Endodermal cell (in vitro differentiated cells): ENCODE results near the gene DYRK2. TPM values are rescaled to one million over a fixed set of nuclear protein-coding genes. Genes with fewer than 3 reads are reported as not detected.

Experiments
- DNase-seq: peaks from one replicate; pipeline ENCODE4 v3.0.0-alpha.2; 2017
- H3K27ac ChIP-seq: 2 replicates; pipeline ENCODE4 v1.5.1; 2013; ENCODE audit warnings: mild to moderate bottlenecking, low read depth, low read length, moderate library complexity
- H3K27me3 ChIP-seq: 2 replicates; pipeline ENCODE4 v1.6.1; 2013; ENCODE audit warnings: mild to moderate bottlenecking, low read length, moderate library complexity; ENCODE audit not compliant: insufficient read depth, control insufficient read depth, poor library complexity, severe bottlenecking
- H3K36me3 ChIP-seq: 2 replicates; pipeline ENCODE4 v1.7.0; 2013; ENCODE audit warnings: mild to moderate bottlenecking, low read length, moderate library complexity; ENCODE audit not compliant: control insufficient read depth, insufficient read depth
- H3K4me1 ChIP-seq: one replicate; pipeline ENCODE4 v1.7.0; 2013; ENCODE audit warnings: low read length; ENCODE audit not compliant: control insufficient read depth, insufficient read depth
- H3K4me3 ChIP-seq: 2 replicates; pipeline ENCODE4 v1.5.1; 2013; ENCODE audit warnings: mild to moderate bottlenecking, low read length, moderate library complexity
- H3K9ac ChIP-seq: 2 replicates; pipeline ENCODE4 v1.6.1; 2013; ENCODE audit warnings: mild to moderate bottlenecking, low read length, moderate library complexity; ENCODE audit not compliant: poor library complexity, severe bottlenecking; ENCODE audit errors: extremely low read depth
- H3K9me3 ChIP-seq: 2 replicates; pipeline ENCODE4 v1.6.1; 2013; ENCODE audit warnings: mild to moderate bottlenecking, low read length, moderate library complexity; ENCODE audit not compliant: control insufficient read depth
- H3K27ac Mint-ChIP-seq: 2 replicates; pipeline ENCODE4 v1.8.0; 2020; ENCODE audit warnings: mixed read lengths
- H3K27me3 Mint-ChIP-seq: 2 replicates; pipeline ENCODE4 v1.8.0; 2021; ENCODE audit warnings: mild to moderate bottlenecking, mixed read lengths; ENCODE audit not compliant: insufficient read depth
- H3K36me3 Mint-ChIP-seq: 2 replicates; pipeline ENCODE4 v1.8.0; 2020; ENCODE audit warnings: low read depth, mixed read lengths
- H3K4me1 Mint-ChIP-seq: 2 replicates; pipeline ENCODE4 v1.8.0; 2020; ENCODE audit warnings: mixed read lengths
- H3K4me3 Mint-ChIP-seq: 2 replicates; pipeline ENCODE4 v1.8.0; 2020; ENCODE audit warnings: mild to moderate bottlenecking, moderate library complexity, mixed read lengths
- H3K9me3 Mint-ChIP-seq: 2 replicates; pipeline ENCODE4 v1.8.0; 2020; ENCODE audit warnings: mild to moderate bottlenecking, mixed read lengths
- WGBS, 2 experiments: methylation state at CpG; one replicate each; pipeline versions ENCODE4 v1.1.5 to v1.1.7; 2013; ENCODE audit warnings: missing lambda C conversion rate in 2 of 2, mixed read lengths in 1 of 2; ENCODE audit not compliant: insufficient coverage in 1 of 2, insufficient read length in 1 of 2; 5-methylcytosine and 5-hydroxymethylcytosine counted together
- long read RNA-seq, 4 experiments: library from polyadenylated mRNA in 2 of 4; library from RNA in 1 of 4; library from capped mRNA in 1 of 4; stranded (forward) in 3 of 4; unstranded in 1 of 4; transcript quantifications; one replicate each; pipeline ENCODE4 v2.0.0, GENCODE V29; 2020 to 2021; ENCODE audit warnings: inconsistent platforms in 1 of 4
- polyA plus RNA-seq, 2 experiments: library from polyadenylated mRNA; stranded (reverse); fragments of 50-300 nt; gene quantifications; one replicate each; pipeline ENCODE4 v1.2.3, GENCODE V29; 2013
- total RNA-seq, 2 donors: library from RNA; stranded (reverse); fragmentation: NEBNext Ultra II Directional in 1 of 2; extraction: Animal tissue kit (Norgen Biotek cat#: 25700) in 1 of 2; gene quantifications; 2 replicates in 1 of 2; 3 replicates in 1 of 2; pipeline ENCODE4 v1.2.1, GENCODE V29; 2021
- TF ChIP-seq, protein P1 (sequence below): fragments of 200-600 bp; sonication (generic); conservative IDR thresholded peaks from 2 replicates; pipeline ENCODE4 v1.5.0; 2021; ENCODE audit warnings: antibody characterized with exemption, mild to moderate bottlenecking

DYRK2 gene
- total RNA-seq, result 10 to 100 TPM; 29.5 to 33.2 TPM
- 31.8 TPM for polyA plus RNA-seq (2013, experiment 1 of 2)
- polyA plus RNA-seq (2013, experiment 2 of 2), result 30.0 TPM
- long read RNA-seq, experiment 1, partial matches to known transcripts, result 0 of 9 reads
- long read RNA-seq, experiment 1, other reads (novel, unspliced or antisense), result 7 of 9 reads
- long read RNA-seq, experiment 2, full-length matches to known transcripts, result 20 of 34 reads
- long read RNA-seq, experiment 2, partial matches to known transcripts, result 0 of 34 reads
- long read RNA-seq, experiment 2, other reads (novel, unspliced or antisense), result 14 of 34 reads
- long read RNA-seq, experiment 3, full-length matches to known transcripts, result 4 of 12 reads
- long read RNA-seq, experiment 3, partial matches to known transcripts, result 0 of 12 reads
- long read RNA-seq, experiment 3, other reads (novel, unspliced or antisense), result 8 of 12 reads
- long read RNA-seq, experiment 4, partial matches to known transcripts, result 0 of 1 reads
- long read RNA-seq, experiment 4, other reads (novel, unspliced or antisense), result 1 of 1 reads

DNA sequence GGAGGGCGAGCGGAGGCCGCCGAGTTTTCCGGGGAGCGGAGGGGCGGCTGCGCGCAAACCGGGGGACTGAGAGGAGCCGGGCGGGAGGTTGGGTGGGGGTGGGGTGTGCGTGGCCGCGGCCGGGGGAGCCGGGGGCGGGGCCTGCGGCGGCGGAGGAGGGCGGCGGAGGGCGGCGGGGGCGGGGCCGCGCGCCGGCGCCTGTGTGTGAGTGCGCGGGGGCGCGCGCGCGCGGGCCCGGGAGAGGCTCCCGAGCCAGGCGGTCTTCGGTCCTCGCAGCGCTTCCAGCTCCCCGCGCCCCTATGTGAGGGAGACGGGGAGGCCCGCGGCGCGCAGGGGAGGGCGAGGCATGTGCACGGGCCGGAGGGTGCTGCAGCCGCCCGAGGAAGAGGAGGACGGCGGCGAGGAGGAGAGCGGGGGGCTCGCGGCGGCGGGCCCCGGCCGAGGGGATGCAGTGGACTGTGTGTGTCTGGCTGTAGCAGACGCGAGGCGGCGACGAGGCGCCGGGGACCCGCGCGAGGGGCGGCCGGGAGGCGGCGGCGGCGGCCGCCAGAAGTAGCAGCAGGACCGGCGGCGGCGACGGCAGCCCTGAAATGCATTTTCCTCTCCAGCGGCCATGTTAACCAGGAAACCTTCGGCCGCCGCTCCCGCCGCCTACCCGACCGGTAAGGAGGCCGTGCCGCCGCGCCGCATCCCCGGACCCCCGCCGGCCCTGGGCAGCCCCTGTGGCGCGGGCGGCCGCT lies at the start of gene DYRK2:
Gene DYRK2, plus strand, starts transcription at position 225 of the 740 bp plus-strand sequence. Its CDS starts 389 bp downstream, at position 614.
- WGBS, 2 experiments, result 0% methylated on average over 19 to 86 of the region's 109 CpGs
- Histone ChIP-seq H3K4me3 (peak within 1 kb of the TSS; percentile 94), H3K27ac (peak within 1 kb of the TSS; percentile 90), H3K27me3 (peaks cover 5% of the 10 kb centered on the region), H3K4me1 (no peaks in the 10 kb centered on the region), H3K9me3 (peaks cover 8% of the 10 kb centered on the region), H3K36me3 (peaks cover 10% of the 10 kb centered on the region), H3K9ac (peak within 1 kb of the TSS; percentile 87)
- peak; percentile 92 for DNase-seq
- TF ChIP-seq, protein P1, sequence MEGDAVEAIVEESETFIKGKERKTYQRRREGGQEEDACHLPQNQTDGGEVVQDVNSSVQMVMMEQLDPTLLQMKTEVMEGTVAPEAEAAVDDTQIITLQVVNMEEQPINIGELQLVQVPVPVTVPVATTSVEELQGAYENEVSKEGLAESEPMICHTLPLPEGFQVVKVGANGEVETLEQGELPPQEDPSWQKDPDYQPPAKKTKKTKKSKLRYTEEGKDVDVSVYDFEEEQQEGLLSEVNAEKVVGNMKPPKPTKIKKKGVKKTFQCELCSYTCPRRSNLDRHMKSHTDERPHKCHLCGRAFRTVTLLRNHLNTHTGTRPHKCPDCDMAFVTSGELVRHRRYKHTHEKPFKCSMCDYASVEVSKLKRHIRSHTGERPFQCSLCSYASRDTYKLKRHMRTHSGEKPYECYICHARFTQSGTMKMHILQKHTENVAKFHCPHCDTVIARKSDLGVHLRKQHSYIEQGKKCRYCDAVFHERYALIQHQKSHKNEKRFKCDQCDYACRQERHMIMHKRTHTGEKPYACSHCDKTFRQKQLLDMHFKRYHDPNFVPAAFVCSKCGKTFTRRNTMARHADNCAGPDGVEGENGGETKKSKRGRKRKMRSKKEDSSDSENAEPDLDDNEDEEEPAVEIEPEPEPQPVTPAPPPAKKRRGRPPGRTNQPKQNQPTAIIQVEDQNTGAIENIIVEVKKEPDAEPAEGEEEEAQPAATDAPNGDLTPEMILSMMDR, result peak; percentile 51
- Mint-ChIP-seq H3K9me3 (peaks cover 2% of the 10 kb centered on the region), H3K27ac (peak within 1 kb of the TSS; percentile 93), H3K4me3 (peak within 1 kb of the TSS; percentile 92), H3K36me3 (peaks cover 10% of the 10 kb centered on the region), H3K4me1 (peaks cover 25% of the 10 kb centered on the region), H3K27me3 (peaks cover 9% of the 10 kb centered on the region)

DNA sequence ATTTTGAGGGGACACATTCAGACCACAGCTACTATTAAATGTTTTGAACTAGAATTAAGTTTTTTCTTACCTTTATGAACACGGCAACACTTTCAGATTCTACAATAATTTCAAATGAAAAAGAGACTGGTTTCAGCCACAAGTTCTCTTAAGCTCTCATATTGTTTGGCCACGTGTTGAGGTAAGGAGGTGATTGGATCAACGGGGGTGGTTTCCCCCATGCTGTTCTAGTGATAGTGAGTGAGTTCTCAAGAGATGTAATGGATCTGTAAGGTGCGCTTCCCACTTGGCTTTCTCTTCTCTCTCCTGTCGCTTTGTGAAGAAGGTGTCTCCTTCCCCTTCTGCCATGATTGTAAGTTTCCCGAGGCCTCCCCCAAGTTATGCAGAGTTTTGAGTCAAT lies 48.9 kb upstream of the DYRK2 start:
- Histone ChIP-seq H3K4me1 (no peaks in the 10 kb centered on the region), H3K9ac (no peak overlapping the region), H3K27ac (no peak overlapping the region), H3K4me3 (no peak overlapping the region), H3K27me3 (no peaks in the 10 kb centered on the region), H3K9me3 (peaks cover 28% of the 10 kb centered on the region), H3K36me3 (no peaks in the 10 kb centered on the region)
- Mint-ChIP-seq H3K36me3 (no peaks in the 10 kb centered on the region), H3K27me3 (no peaks in the 10 kb centered on the region), H3K4me1 (peaks cover 4% of the 10 kb centered on the region), H3K4me3 (no peak overlapping the region), H3K27ac (no peak overlapping the region), H3K9me3 (peaks cover 11% of the 10 kb centered on the region)
- DNase-seq, result no peak
- 85 to 89% methylated on average over 3 to 6 of the region's 6 CpGs for WGBS, 2 experiments
- TF ChIP-seq, protein P1, result no peak

DNA sequence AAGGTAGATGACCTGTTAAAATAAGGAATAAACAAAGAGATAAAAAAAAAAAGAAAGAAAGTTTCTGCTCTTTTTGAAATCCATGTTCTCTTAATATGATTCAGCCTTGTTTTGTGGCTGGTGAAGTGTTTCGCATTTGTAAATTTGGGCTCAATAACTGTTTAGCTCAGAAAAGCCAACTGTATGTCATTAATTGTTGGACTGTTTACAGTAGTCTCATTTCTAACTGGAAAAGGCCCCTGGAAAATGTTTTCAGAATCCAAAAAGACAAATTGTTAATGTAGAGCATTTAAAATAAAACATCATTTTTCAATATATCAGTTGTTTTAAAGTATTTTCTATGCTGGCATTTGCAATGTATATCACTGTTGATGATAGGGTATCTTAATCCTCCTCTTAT lies 47.4 kb upstream of the DYRK2 start:
- H3K4me3 ChIP-seq, result no peak overlapping the region
- H3K27me3 Mint-ChIP-seq, result no peaks in the 10 kb centered on the region
- TF ChIP-seq, protein P1, result no peak
- WGBS, 2 experiments, result 100% methylated on average over 1 of the region's 1 CpG
- H3K27ac Mint-ChIP-seq, result no peak overlapping the region
- peaks cover 4% of the 10 kb centered on the region for H3K4me1 Mint-ChIP-seq
- no peak overlapping the region for H3K27ac ChIP-seq
- no peaks in the 10 kb centered on the region for H3K27me3 ChIP-seq
- H3K36me3 ChIP-seq, result no peaks in the 10 kb centered on the region
- H3K4me3 Mint-ChIP-seq, result no peak overlapping the region
- no peaks in the 10 kb centered on the region for H3K4me1 ChIP-seq
- H3K36me3 Mint-ChIP-seq, result no peaks in the 10 kb centered on the region
- H3K9ac ChIP-seq, result no peak overlapping the region
- no peak for DNase-seq
- H3K9me3 Mint-ChIP-seq, result peaks cover 11% of the 10 kb centered on the region
- H3K9me3 ChIP-seq, result peaks cover 28% of the 10 kb centered on the region
